LHCN-M2 (cell line): ENCODE measurements around the gene DCC. TPM values are rescaled to one million over a fixed set of nuclear protein-coding genes. Genes with fewer than 3 reads are reported as not detected.

ENCODE experiments used
- DNase-seq: peaks from one replicate; pipeline ENCODE4 v3.0.0-alpha.2; 2012; ENCODE audit warnings: low read depth
- total RNA-seq: library from RNA; depleted of rRNA; stranded (reverse); fragments of >200 nt; gene quantifications from 2 replicates; pipeline ENCODE4 v1.2.3, GENCODE V29; 2014

DCC gene
- total RNA-seq, 1 experiment from 2014 or later = not detected

GRCh38 chr18:52499016-52499415 is 159.0 kb downstream of the DCC start:
- DNase-seq = no peak

GRCh38 chr18:52499644-52500043 is 159.6 kb downstream of the DCC start:
- DNase-seq = no peak

DNA sequence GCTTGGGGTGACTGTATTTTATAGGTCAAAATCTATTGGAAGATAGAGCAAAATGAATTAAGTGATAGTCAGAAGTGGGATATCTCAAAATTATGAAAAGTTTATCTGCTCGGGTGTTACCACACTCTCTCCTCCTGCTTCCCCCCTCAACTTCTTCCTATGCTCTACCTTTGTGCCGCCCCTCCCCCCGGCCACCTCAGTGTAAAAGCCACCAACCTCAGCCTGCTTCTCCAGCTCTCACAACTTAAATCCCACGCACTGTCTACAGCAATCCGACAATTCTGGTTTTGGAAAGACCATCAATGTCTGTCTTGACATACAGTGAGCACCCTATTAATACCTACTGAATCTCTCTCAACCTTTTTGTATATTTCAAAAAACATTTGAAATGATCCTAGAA is 164.6 kb downstream of the DCC start:
- DNase-seq = no peak

GRCh38 chr18:52510139-52510538 is 170.1 kb downstream of the DCC start:
- DNase-seq = no peak

DNA sequence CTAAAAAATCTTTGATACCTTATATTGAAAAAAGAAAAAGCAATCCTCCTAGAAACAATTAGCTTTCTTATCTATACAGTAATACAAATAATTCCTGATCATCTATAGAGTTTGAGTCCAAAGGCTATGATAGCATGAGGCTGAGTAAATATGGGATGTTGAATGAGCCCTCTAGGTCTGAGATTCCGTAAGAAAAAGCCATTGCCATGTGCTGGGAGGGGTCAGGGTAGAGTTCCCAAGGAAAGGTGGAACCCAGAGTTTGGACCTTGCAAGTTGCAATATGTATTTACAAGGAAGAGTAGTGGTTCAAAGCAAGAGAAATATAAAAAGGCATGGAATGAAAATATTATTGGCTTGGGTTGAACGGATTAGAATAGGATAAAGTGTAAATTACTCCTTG is 178.1 kb downstream of the DCC start:
- DNase-seq = no peak

- no peak for DNase-seq
These were observed 179.0 kb downstream of the DCC start for GRCh38 chr18:52519021-52519420.

DNA sequence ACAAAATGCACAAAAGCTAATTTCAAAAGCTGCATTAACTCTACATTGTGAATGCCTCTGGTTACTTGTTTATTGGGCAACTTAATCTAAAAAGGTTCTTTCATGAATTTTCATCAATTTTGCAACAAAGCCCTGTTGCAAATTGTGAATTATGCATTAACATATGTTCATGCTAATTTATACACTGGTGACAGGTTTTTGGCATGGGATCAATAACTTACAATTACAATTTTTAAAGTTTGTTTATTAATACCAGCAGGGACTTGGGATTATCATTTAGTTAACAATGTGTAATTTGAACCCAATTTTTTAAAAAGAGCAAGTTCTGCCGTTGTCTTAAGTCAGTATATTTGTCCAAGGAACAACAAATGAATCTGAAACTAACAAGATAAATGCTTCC is 183.6 kb downstream of the DCC start:
- no peak for DNase-seq

- DNase-seq = no peak
These were observed 191.8 kb downstream of the DCC start for GRCh38 chr18:52531836-52532235.

DNA sequence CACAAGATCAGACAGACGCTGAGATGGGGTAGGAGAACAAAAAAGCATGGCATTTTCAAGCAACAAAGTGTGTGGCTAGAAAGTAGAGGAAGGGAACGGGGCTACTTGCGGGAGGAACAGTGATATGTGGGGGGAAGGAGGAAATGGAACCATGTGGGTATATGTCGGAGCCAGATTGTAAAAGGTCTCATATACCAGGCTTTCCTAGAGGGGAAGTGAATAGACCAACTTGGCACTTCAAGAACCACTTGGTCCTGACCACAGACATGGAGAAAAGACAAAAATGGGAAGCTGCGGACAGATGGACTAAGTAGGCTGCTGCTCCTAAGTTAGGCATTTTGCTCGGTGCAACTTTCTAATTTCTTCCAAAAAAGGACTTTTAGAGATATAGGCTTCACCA is 196.0 kb downstream of the DCC start:
- DNase-seq = no peak

DNA sequence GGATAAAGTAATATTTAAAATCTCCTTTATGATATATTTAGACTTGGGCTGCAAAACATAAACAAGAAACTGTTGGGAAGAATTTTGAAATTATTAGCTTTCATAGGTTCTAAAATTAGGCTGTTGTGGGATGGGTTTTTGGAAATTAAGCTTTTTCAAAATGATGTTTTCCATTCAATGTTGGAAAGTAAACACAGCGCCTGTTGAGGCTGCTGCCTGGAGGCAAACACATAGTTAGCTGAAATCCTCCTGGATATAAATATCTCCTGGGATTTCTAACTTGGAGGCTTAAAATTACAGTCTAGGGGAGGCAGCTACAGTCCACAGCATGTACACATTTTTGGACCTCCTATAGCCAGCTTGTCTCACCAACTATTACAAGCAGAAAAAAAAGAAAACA is 197.3 kb downstream of the DCC start:
- no peak for DNase-seq

GRCh38 chr18:52541056-52541455 is 201.1 kb downstream of the DCC start:
- no peak for DNase-seq

- no peak for DNase-seq
These were observed 204.1 kb downstream of the DCC start for GRCh38 chr18:52544086-52544485.

DNA sequence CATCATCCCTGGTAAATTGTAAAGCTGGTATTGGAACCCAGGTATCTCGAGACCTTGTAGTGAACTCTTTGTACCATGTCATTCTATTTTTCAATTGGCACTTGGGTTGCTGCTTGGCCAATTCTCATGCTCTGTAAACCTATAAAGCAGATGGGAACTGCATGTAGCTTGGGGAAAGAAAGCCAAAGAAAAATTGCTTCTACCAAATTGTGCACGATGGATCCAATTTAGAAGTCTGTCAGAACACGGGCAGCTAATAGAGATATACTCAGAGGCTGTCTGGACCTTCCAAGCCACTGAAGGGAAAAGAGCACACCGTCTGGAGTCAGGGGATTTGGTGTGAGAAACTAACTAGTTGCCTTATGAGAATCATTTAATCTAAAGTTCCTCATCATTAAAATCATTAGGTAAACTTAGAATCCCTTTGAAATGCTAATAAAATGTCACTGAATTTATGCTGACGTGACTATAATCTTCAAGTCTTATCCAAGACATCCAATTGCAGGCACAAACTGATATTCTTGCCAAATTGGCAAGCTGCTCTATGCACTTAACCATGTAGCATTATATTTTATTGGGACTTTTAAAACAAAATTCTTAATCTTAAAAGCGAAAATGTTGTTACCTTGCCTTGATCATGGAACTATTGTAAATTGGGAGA is 206.8 kb downstream of the DCC start:
- DNase-seq = no peak

- no peak for DNase-seq
These were observed 213.4 kb downstream of the DCC start for GRCh38 chr18:52553441-52553840.

- no peak for DNase-seq
These were observed 214.2 kb downstream of the DCC start for GRCh38 chr18:52554180-52554579.

- no peak for DNase-seq
These were observed 227.4 kb downstream of the DCC start for GRCh38 chr18:52567360-52567759.

GRCh38 chr18:52569492-52569891 is 229.5 kb downstream of the DCC start:
- no peak for DNase-seq

GRCh38 chr18:52570975-52571374 is 231.0 kb downstream of the DCC start:
- no peak for DNase-seq

- no peak for DNase-seq
These were observed 232.3 kb downstream of the DCC start for GRCh38 chr18:52572036-52573000.

DNA sequence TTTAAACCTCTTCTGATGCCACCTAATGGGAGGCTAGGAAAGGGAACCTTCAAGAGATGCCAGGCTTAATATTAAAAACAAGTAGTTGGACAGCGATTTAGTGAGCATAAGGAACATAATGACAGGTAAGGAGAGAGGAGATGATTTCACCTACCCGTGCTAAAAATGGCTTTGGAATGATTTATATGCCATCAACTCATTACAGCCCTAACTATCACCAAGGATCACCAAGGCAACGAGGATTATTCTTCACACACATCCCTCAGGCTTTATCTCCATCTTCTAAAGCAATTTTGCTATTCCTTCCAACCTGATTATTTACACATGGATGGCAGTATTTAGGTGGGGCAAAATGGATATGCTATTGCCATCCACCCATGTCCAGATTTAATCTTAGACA is 237.8 kb downstream of the DCC start:
- no peak for DNase-seq

- DNase-seq = no peak
These were observed 242.1 kb downstream of the DCC start for GRCh38 chr18:52582061-52582460.

GRCh38 chr18:52582516-52582915 is 242.5 kb downstream of the DCC start:
- DNase-seq = no peak

DNA sequence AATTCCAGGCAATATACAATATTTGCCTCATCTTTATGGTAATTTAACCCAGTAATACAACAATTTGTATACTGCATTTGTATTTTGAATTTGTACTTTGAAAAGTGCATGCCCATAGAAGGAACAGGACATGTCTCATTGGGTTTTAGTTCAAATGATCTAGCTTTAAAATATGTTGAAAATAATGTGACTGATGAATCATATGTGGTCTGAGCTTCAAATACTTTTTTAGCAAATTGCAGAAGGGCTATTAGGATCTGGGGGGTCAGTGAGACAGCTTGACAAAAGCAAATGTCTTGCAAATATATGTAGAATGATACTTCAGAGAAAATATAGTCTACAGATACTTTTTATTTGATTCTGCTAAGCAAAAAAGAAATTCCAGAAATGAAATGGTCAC is 248.9 kb downstream of the DCC start:
- DNase-seq = no peak
